Astrocyte (in vitro differentiated cells and primary cell): Measurements from ENCODE around the gene WDR13. TPM values are rescaled to one million over a fixed set of nuclear protein-coding genes. Genes with fewer than 3 reads are reported as not detected.
A peak's percentile ranks its signal among the peaks of the same experiment; 100 is the strongest.

Source experiments
- DNase-seq: peaks from one replicate; pipeline ENCODE4 v3.0.0-alpha.2; 2010; ENCODE audit warnings: low read depth
- FAIRE-seq: peaks from 2 replicates; lab custom pipeline; 2011; peaks lifted over from hg19 to GRCh38; lab: Jason Lieb, UNC
- H2AFZ ChIP-seq: 2 replicates; pipeline ENCODE4 v1.6.0; 2012; ENCODE audit warnings: low read depth, low read length, inconsistent platforms
- H3K27ac ChIP-seq: 2 replicates; pipeline ENCODE4 v1.5.1; 2011; ENCODE audit warnings: low read depth, low read length, inconsistent platforms
- H3K27me3 ChIP-seq: 2 replicates; pipeline ENCODE4 v1.6.0; 2011; ENCODE audit warnings: low read length, inconsistent platforms; ENCODE audit not compliant: insufficient read depth
- H3K36me3 ChIP-seq: 2 replicates; pipeline ENCODE4 v1.5.1; 2011; ENCODE audit warnings: low read length, inconsistent platforms; ENCODE audit not compliant: insufficient read depth
- H3K4me1 ChIP-seq: 2 replicates; pipeline ENCODE4 v1.5.1; 2011; ENCODE audit warnings: low read length, inconsistent platforms; ENCODE audit not compliant: insufficient read depth
- H3K4me2 ChIP-seq: 2 replicates; pipeline ENCODE4 v1.6.0; 2012; ENCODE audit warnings: low read length, inconsistent platforms
- H3K4me3 ChIP-seq: 2 replicates; pipeline ENCODE4 v1.5.1; 2011; ENCODE audit warnings: low read depth, mild to moderate bottlenecking, low read length, inconsistent platforms; ENCODE audit not compliant: insufficient read depth
- H3K79me2 ChIP-seq: 2 replicates; pipeline ENCODE4 v1.6.0; 2012; ENCODE audit warnings: mild to moderate bottlenecking, low read length, inconsistent platforms; ENCODE audit not compliant: insufficient read depth
- H3K9ac ChIP-seq: 2 replicates; pipeline ENCODE4 v1.6.0; 2012; ENCODE audit warnings: mild to moderate bottlenecking, low read length, inconsistent platforms
- H3K9me3 ChIP-seq: 2 replicates; pipeline ENCODE4 v1.5.1; 2012; ENCODE audit warnings: low read depth, mild to moderate bottlenecking, low read length, inconsistent platforms; ENCODE audit not compliant: insufficient read depth
- H4K20me1 ChIP-seq: 2 replicates; pipeline ENCODE4 v1.6.0; 2012; ENCODE audit warnings: low read length, inconsistent platforms; ENCODE audit not compliant: insufficient read depth
- H3K27ac Mint-ChIP-seq: one replicate; pipeline ENCODE4 v1.8.0; 2021; ENCODE audit warnings: mild to moderate bottlenecking, mixed read lengths; ENCODE audit not compliant: unreplicated experiment
- H3K27me3 Mint-ChIP-seq: one replicate; pipeline ENCODE4 v1.8.0; 2021; ENCODE audit warnings: low read depth, mixed read lengths; ENCODE audit not compliant: unreplicated experiment
- H3K36me3 Mint-ChIP-seq: one replicate; pipeline ENCODE4 v1.8.0; 2021; ENCODE audit warnings: low read depth, mixed read lengths; ENCODE audit not compliant: unreplicated experiment
- H3K4me1 Mint-ChIP-seq: one replicate; pipeline ENCODE4 v1.8.0; 2021; ENCODE audit warnings: low read depth, mixed read lengths; ENCODE audit not compliant: unreplicated experiment
- H3K4me3 Mint-ChIP-seq: one replicate; pipeline ENCODE4 v1.8.0; 2021; ENCODE audit warnings: mild to moderate bottlenecking, moderate library complexity, mixed read lengths; ENCODE audit not compliant: unreplicated experiment
- H3K9me3 Mint-ChIP-seq: one replicate; pipeline ENCODE4 v1.8.0; 2021; ENCODE audit warnings: mild to moderate bottlenecking, mixed read lengths; ENCODE audit not compliant: unreplicated experiment
- CTCF ChIP-seq: IDR thresholded peaks from 2 replicates; pipeline ENCODE4 v1.5.1; 2011; ENCODE audit warnings: low read depth, mild to moderate bottlenecking, inconsistent platforms, low read length, moderate library complexity; ENCODE audit not compliant: insufficient read depth
- EZH2 ChIP-seq: IDR thresholded peaks from 2 replicates; pipeline ENCODE4 v1.6.1; 2012; ENCODE audit warnings: mild to moderate bottlenecking, low read length, inconsistent platforms; ENCODE audit not compliant: insufficient read depth
- total RNA-seq: library from RNA; stranded (reverse); gene quantifications from 2 replicates; pipeline ENCODE4 v1.2.1, GENCODE V29; 2021

Gene WDR13
- total RNA-seq, 1 donor from 2014 or later: 65.4 TPM

- no peak overlapping the region for H3K4me2 ChIP-seq
- FAIRE-seq (no peak), DNase-seq (no peak)
- H3K9ac ChIP-seq: no peak overlapping the region
- H3K36me3 ChIP-seq: peaks cover 5% of the 10 kb centered on the region
- no peaks in the 10 kb centered on the region for H3K9me3 ChIP-seq
- H2AFZ ChIP-seq: no peak overlapping the region
- Mint-ChIP-seq H3K27ac (no peak overlapping the region), H3K36me3 (peaks cover 9% of the 10 kb centered on the region), H3K9me3 (no peaks in the 10 kb centered on the region), H3K4me1 (peaks cover 3% of the 10 kb centered on the region), H3K4me3 (no peak overlapping the region), H3K27me3 (no peaks in the 10 kb centered on the region)
- H3K27ac ChIP-seq: no peak overlapping the region
- no peaks in the 10 kb centered on the region for H3K79me2 ChIP-seq
- no peaks in the 10 kb centered on the region for H4K20me1 ChIP-seq
- no peaks in the 10 kb centered on the region for H3K27me3 ChIP-seq
- TF ChIP-seq CTCF (no peak), EZH2 (no peak)
- no peak overlapping the region for H3K4me3 ChIP-seq
- H3K4me1 ChIP-seq: peaks cover 5% of the 10 kb centered on the region
Observed at GRCh38 chrX:48560681-48561080, 36.6 kb upstream of the WDR13 start.

GRCh38 chrX:48569958-48570357, 27.3 kb upstream of the WDR13 start:
- peak; percentile 21 for DNase-seq
- H3K27ac ChIP-seq: peak overlapping the region; percentile 1

More at GRCh38 chrX:48569958-48570357, 27.3 kb upstream of the WDR13 start:
- Histone ChIP-seq H4K20me1 (no peaks in the 10 kb centered on the region), H3K4me2 (no peak overlapping the region), H3K4me3 (no peak overlapping the region), H3K27me3 (no peaks in the 10 kb centered on the region), H3K36me3 (peaks cover under 1% of the 10 kb centered on the region), H2AFZ (no peak overlapping the region), H3K4me1 (peaks cover 9% of the 10 kb centered on the region), H3K79me2 (peaks cover 6% of the 10 kb centered on the region), H3K9me3 (no peaks in the 10 kb centered on the region), H3K9ac (no peak overlapping the region)
- Mint-ChIP-seq H3K27me3 (no peaks in the 10 kb centered on the region), H3K27ac (no peak overlapping the region), H3K36me3 (peaks cover 4% of the 10 kb centered on the region), H3K4me1 (no peaks in the 10 kb centered on the region), H3K9me3 (no peaks in the 10 kb centered on the region), H3K4me3 (no peak overlapping the region)
- no peak for FAIRE-seq
- TF ChIP-seq CTCF (no peak), EZH2 (no peak)
